Smooth muscle cell (in vitro differentiated cells): ENCODE results near the gene SIAH3. TPM values are rescaled to one million over a fixed set of nuclear protein-coding genes. Genes with fewer than 3 reads are reported as not detected.

Source experiments
- DNase-seq: peaks from one replicate; lab custom pipeline; 2025; ENCODE audit not compliant: unreplicated experiment; lab: John Stamatoyannopoulos, UW
- H2AFZ ChIP-seq: fragments of 200-600 bp; sonication (generic); 2 replicates; pipeline ENCODE4 v1.6.0; 2016; ENCODE audit warnings: antibody characterized with exemption, low read depth, mild to moderate bottlenecking
- H3F3A ChIP-seq: fragments of 200-600 bp; sonication (generic); 2 replicates; pipeline ENCODE4 v1.6.0; 2017; ENCODE audit warnings: antibody characterized with exemption, low read depth
- H3K27ac ChIP-seq: fragments of 200-600 bp; sonication (generic); 2 replicates; pipeline ENCODE4 v1.5.1; 2016; ENCODE audit warnings: low read depth, mild to moderate bottlenecking
- H3K27me3 ChIP-seq: fragments of 200-600 bp; sonication (generic); 2 replicates; pipeline ENCODE4 v1.6.1; 2016; ENCODE audit warnings: low read depth, mild to moderate bottlenecking
- H3K36me3 ChIP-seq: fragments of 200-600 bp; sonication (generic); 2 replicates; pipeline ENCODE4 v1.5.1; 2016; ENCODE audit warnings: low read depth
- H3K4me1 ChIP-seq: fragments of 200-600 bp; sonication (generic); 2 replicates; pipeline ENCODE4 v1.5.1; 2016; ENCODE audit warnings: low read depth
- H3K4me2 ChIP-seq: fragments of 200-600 bp; sonication (generic); 2 replicates; pipeline ENCODE4 v1.6.0; 2016; ENCODE audit warnings: mild to moderate bottlenecking
- H3K4me3 ChIP-seq: fragments of 200-600 bp; sonication (generic); 2 replicates; pipeline ENCODE4 v1.5.1; 2016; ENCODE audit warnings: mild to moderate bottlenecking
- H3K79me2 ChIP-seq: fragments of 200-600 bp; sonication (generic); 2 replicates; pipeline ENCODE4 v1.6.0; 2016; ENCODE audit warnings: low read depth, mild to moderate bottlenecking
- H3K9ac ChIP-seq: fragments of 200-600 bp; sonication (generic); 2 replicates; pipeline ENCODE4 v1.6.0; 2016; ENCODE audit warnings: low read depth
- H3K9me3 ChIP-seq: fragments of 200-600 bp; sonication (generic); replicated peaks from 2 replicates; pipeline ENCODE4 v1.5.1; 2016; ENCODE audit warnings: low read depth
- H4K20me1 ChIP-seq: fragments of 200-600 bp; sonication (generic); 2 replicates; pipeline ENCODE4 v1.6.0; 2016; ENCODE audit warnings: low read depth
- CTCF ChIP-seq: fragments of 200-600 bp; sonication (generic); IDR thresholded peaks from 2 replicates; pipeline ENCODE4 v1.5.1; 2017; ENCODE audit warnings: borderline replicate concordance, mild to moderate bottlenecking, antibody characterized with exemption; ENCODE audit not compliant: insufficient read depth, poor library complexity, severe bottlenecking
- WGBS: methylation state at CpG from one replicate; pipeline ENCODE4 v1.1.7; 2016; ENCODE audit warnings: low lambda C conversion rate; 5-methylcytosine and 5-hydroxymethylcytosine counted together
- polyA plus RNA-seq: library from polyadenylated mRNA; unstranded; fragments of >200 nt; fragmentation: Nextera tagmentation; extraction: Ambion mirVana; gene quantifications from 2 replicates; pipeline ENCODE4 v1.2.1, GENCODE V29; 2016
- total RNA-seq: library from RNA; depleted of rRNA; stranded (reverse); fragments of >200 nt; gene quantifications from 2 replicates; pipeline ENCODE4 v1.2.3, GENCODE V29; 2014

The SIAH3 gene
- not detected in 2 replicates for total RNA-seq
- not detected in 2 replicates for polyA plus RNA-seq

GRCh38 chr13:45851171-45851921, at the start of gene SIAH3:
TSS of gene SIAH3 (minus strand) at chr13:45851753. CDS start at chr13:45851629, 124 bp downstream.
- Histone ChIP-seq H3K27ac (no peak within 1 kb of the TSS), H3K79me2 (no peaks in the 10 kb centered on the region), H3F3A (no peaks in the 10 kb centered on the region), H3K4me1 (peaks cover 6% of the 10 kb centered on the region), H4K20me1 (no peaks in the 10 kb centered on the region), H3K9ac (no peak within 1 kb of the TSS), H2AFZ (peak within 1 kb of the TSS; percentile 61), H3K9me3 (no peaks in the 10 kb centered on the region), H3K4me3 (peak within 1 kb of the TSS; percentile 44), H3K4me2 (peak within 1 kb of the TSS; percentile 86), H3K27me3 (peaks cover 71% of the 10 kb centered on the region), H3K36me3 (no peaks in the 10 kb centered on the region)
- no peak for DNase-seq
- no peak for TF ChIP-seq CTCF
- 17% methylated on average over 34 of the region's 35 CpGs for WGBS

GRCh38 chr13:45899406-45899805, 47.9 kb upstream of the SIAH3 start:
- H3K9ac ChIP-seq = no peak overlapping the region
- no peaks in the 10 kb centered on the region for H3K36me3 ChIP-seq

GRCh38 chr13:45897562-45897961, 46.0 kb upstream of the SIAH3 start:
- H3K36me3 ChIP-seq = no peaks in the 10 kb centered on the region
- 96% methylated on average over 2 of the region's 2 CpGs for WGBS
- no peak for DNase-seq

More at GRCh38 chr13:45899406-45899805, 47.9 kb upstream of the SIAH3 start:
- Histone ChIP-seq H2AFZ (no peak overlapping the region), H3K27ac (no peak overlapping the region), H3K27me3 (peaks cover 13% of the 10 kb centered on the region), H3K4me3 (no peak overlapping the region), H3F3A (no peaks in the 10 kb centered on the region), H3K79me2 (no peaks in the 10 kb centered on the region), H4K20me1 (no peaks in the 10 kb centered on the region), H3K9me3 (no peaks in the 10 kb centered on the region), H3K4me2 (no peak overlapping the region), H3K4me1 (no peaks in the 10 kb centered on the region)
- DNase-seq = no peak
- 84% methylated on average over 3 of the region's 3 CpGs for WGBS
- TF ChIP-seq CTCF = no peak

More at GRCh38 chr13:45897562-45897961, 46.0 kb upstream of the SIAH3 start:
- H3K4me1 ChIP-seq = no peaks in the 10 kb centered on the region
- no peak overlapping the region for H2AFZ ChIP-seq
- H3K79me2 ChIP-seq = no peaks in the 10 kb centered on the region
- H3K9me3 ChIP-seq = no peaks in the 10 kb centered on the region
- peaks cover 13% of the 10 kb centered on the region for H3K27me3 ChIP-seq
- no peak overlapping the region for H3K9ac ChIP-seq
- no peak overlapping the region for H3K4me2 ChIP-seq
- H3K27ac ChIP-seq = no peak overlapping the region
- no peaks in the 10 kb centered on the region for H3F3A ChIP-seq
- H3K4me3 ChIP-seq = no peak overlapping the region
- H4K20me1 ChIP-seq = no peaks in the 10 kb centered on the region
- no peak for TF ChIP-seq CTCF
